Activated gamma-delta T cell (primary cell): ENCODE measurements around the gene UBE3B.

Experiments used
- DNase-seq: peaks from one replicate; lab custom pipeline; 2025; lab: John Stamatoyannopoulos, UW

The UBE3B gene

GRCh38 chr12:109494348-109494881 lies 17.0 kb downstream of the UBE3B start:
- no peak for DNase-seq

GRCh38 chr12:109495012-109495411 lies 17.6 kb downstream of the UBE3B start:
- no peak for DNase-seq

GRCh38 chr12:109496306-109496705 lies 18.9 kb downstream of the UBE3B start:
- DNase-seq: no peak

GRCh38 chr12:109497675-109498074 lies 20.2 kb downstream of the UBE3B start:
- no peak for DNase-seq

GRCh38 chr12:109500406-109501185 lies 23.2 kb downstream of the UBE3B start:
- DNase-seq: no peak

GRCh38 chr12:109501299-109501698 lies 23.9 kb downstream of the UBE3B start:
- DNase-seq: no peak

GRCh38 chr12:109502332-109502731 lies 24.9 kb downstream of the UBE3B start:
- DNase-seq: no peak

GRCh38 chr12:109503611-109504010 lies 26.2 kb downstream of the UBE3B start:
- no peak for DNase-seq

- no peak for DNase-seq
Measured at GRCh38 chr12:109504068-109504467, 26.6 kb downstream of the UBE3B start.

GRCh38 chr12:109510196-109510595 lies 32.8 kb downstream of the UBE3B start:
- no peak for DNase-seq

- no peak for DNase-seq
Measured at GRCh38 chr12:109512608-109513007, 35.2 kb downstream of the UBE3B start.

GRCh38 chr12:109513051-109513450 lies 35.6 kb downstream of the UBE3B start:
- DNase-seq: no peak

GRCh38 chr12:109513977-109514376 lies 36.5 kb downstream of the UBE3B start:
- DNase-seq: no peak

GRCh38 chr12:109517619-109518018 lies 40.2 kb downstream of the UBE3B start:
- no peak for DNase-seq

- no peak for DNase-seq
Measured at GRCh38 chr12:109518820-109519665, 41.6 kb downstream of the UBE3B start.

GRCh38 chr12:109519787-109520186 lies 42.4 kb downstream of the UBE3B start:
- no peak for DNase-seq

- no peak for DNase-seq
Measured at GRCh38 chr12:109521831-109522230, 44.4 kb downstream of the UBE3B start.

GRCh38 chr12:109523071-109523470 lies 45.6 kb downstream of the UBE3B start:
- DNase-seq: no peak

GRCh38 chr12:109523504-109523903 lies 46.1 kb downstream of the UBE3B start:
- no peak for DNase-seq

- no peak for DNase-seq
Measured at GRCh38 chr12:109524466-109525278, 47.2 kb downstream of the UBE3B start.

GRCh38 chr12:109525279-109525585 lies 47.8 kb downstream of the UBE3B start:
- no peak for DNase-seq

GRCh38 chr12:109527489-109528123 lies 50.2 kb downstream of the UBE3B start:
- no peak for DNase-seq
